ENCODE measurements around the gene BAZ2B. TPM values are rescaled to one million over a fixed set of nuclear protein-coding genes. Genes with fewer than 3 reads are reported as not detected.
A peak's percentile ranks its signal among the peaks of the same experiment; 100 is the strongest.

The BAZ2B gene, protein sequence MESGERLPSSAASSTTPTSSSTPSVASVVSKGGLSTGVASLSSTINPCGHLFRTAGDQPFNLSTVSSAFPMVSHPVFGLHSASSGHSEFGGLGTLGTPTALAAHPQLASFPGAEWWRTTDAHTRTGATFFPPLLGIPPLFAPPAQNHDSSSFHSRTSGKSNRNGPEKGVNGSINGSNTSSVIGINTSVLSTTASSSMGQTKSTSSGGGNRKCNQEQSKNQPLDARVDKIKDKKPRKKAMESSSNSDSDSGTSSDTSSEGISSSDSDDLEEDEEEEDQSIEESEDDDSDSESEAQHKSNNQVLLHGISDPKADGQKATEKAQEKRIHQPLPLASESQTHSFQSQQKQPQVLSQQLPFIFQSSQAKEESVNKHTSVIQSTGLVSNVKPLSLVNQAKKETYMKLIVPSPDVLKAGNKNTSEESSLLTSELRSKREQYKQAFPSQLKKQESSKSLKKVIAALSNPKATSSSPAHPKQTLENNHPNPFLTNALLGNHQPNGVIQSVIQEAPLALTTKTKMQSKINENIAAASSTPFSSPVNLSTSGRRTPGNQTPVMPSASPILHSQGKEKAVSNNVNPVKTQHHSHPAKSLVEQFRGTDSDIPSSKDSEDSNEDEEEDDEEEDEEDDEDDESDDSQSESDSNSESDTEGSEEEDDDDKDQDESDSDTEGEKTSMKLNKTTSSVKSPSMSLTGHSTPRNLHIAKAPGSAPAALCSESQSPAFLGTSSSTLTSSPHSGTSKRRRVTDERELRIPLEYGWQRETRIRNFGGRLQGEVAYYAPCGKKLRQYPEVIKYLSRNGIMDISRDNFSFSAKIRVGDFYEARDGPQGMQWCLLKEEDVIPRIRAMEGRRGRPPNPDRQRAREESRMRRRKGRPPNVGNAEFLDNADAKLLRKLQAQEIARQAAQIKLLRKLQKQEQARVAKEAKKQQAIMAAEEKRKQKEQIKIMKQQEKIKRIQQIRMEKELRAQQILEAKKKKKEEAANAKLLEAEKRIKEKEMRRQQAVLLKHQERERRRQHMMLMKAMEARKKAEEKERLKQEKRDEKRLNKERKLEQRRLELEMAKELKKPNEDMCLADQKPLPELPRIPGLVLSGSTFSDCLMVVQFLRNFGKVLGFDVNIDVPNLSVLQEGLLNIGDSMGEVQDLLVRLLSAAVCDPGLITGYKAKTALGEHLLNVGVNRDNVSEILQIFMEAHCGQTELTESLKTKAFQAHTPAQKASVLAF (N-terminal part only)
- 54.9 and 55.6 TPM in 2 replicates for total RNA-seq (2021)
- long read RNA-seq, partial matches to known transcripts = 100 of 162 reads
- long read RNA-seq, other reads (novel, unspliced or antisense) = 62 of 162 reads

DNA sequence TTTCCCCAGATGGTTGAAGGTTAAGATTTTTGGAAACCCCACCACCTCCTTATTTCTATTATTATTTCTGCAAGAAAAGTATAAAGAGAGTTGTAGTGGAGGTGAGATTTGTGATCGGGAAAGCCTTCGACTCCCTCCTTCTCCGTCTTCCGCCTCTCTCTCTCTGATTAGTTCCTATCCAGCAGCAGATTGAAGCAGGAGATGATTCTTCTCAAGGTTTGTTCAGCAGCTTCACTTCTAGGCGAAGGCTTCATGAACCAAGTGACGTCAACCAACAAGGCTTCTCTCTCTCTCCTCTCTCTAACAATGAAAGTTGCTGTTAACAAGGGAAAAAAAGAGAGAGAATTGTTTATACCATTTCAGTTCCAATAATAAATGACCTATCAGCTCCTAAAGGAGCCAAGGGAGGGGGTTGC, at the start of gene BAZ2B:
BAZ2B (minus strand) TSS at position 263 of the 416 bp plus-strand sequence. CDS start 137,829 bp downstream, outside the sequence.
- Histone ChIP-seq H2AFZ (ENCODE audit: low read length) (no peak within 1 kb of the TSS), H3K9me3 (ENCODE audit: control insufficient read depth, low read depth, low read length) (no peaks in the 10 kb centered on the region), H3K14ac (ENCODE audit: insufficient read depth, low read length) (peak within 1 kb of the TSS; percentile 96), H3K18ac (ENCODE audit: insufficient read length, low read depth, low read length) (peak within 1 kb of the TSS; percentile 96), H3K56ac (ENCODE audit: insufficient read length, low read depth, low read length) (peak within 1 kb of the TSS; percentile 35), H2BK20ac (ENCODE audit: low read depth, low read length, poor library complexity, severe bottlenecking) (no peak within 1 kb of the TSS), H2BK15ac (ENCODE audit: low read depth, low read length) (no peak within 1 kb of the TSS), H2AK5ac (ENCODE audit: insufficient read length, low read length) (no peak within 1 kb of the TSS), H2BK12ac (ENCODE audit: insufficient read length, low read depth, low read length) (no peak within 1 kb of the TSS), H2BK5ac (ENCODE audit: insufficient read length, low read length) (peak within 1 kb of the TSS; percentile 70), H3K23ac (ENCODE audit: insufficient read length, low read depth, low read length) (no peak within 1 kb of the TSS), H3K27me3 (ENCODE audit: insufficient read depth, low read length) (no peaks in the 10 kb centered on the region), H3K4me2 (ENCODE audit: insufficient read depth, insufficient read length, low read length) (peak within 1 kb of the TSS; percentile 91), H3K9ac (ENCODE audit: extremely low read depth, insufficient read length, low read length) (peak within 1 kb of the TSS; percentile 95), H3K79me2 (ENCODE audit: insufficient read depth, low read length) (peaks cover 11% of the 10 kb centered on the region; the same call in 1 of the 2 replicates), H4K91ac (ENCODE audit: insufficient read length, low read depth, low read length) (peak within 1 kb of the TSS; percentile 80), H4K20me1 (ENCODE audit: control insufficient read depth, insufficient read depth, insufficient read length) (no peaks in the 10 kb centered on the region), H4K5ac (ENCODE audit: insufficient read length, low read depth, low read length) (peak within 1 kb of the TSS; percentile 45), H3T11ph (ENCODE audit: low read length) (peak within 1 kb of the TSS; percentile 79), H3K23me2 (ENCODE audit: insufficient read length, low read depth, low read length, poor library complexity, severe bottlenecking) (peaks cover 3% of the 10 kb centered on the region), H4K8ac (replicated peaks; ENCODE audit: insufficient read length, low read depth, low read length) (no peak within 1 kb of the TSS), H2BK120ac (ENCODE audit: low read depth, low read length, poor library complexity, severe bottlenecking) (peak within 1 kb of the TSS; percentile 80), H3K4ac (ENCODE audit: low read depth, low read length) (peak within 1 kb of the TSS; percentile 73; the same call in 1 of the 2 replicates), H3K4me1 (ENCODE audit: insufficient read depth, low read length) (peaks cover 3% of the 10 kb centered on the region; the same call in 1 of the 2 replicates), H3K27ac (ENCODE audit: insufficient read length, low read depth, low read length) (peak within 1 kb of the TSS; percentile 100), H3K79me1 (ENCODE audit: insufficient read depth, low read depth, low read length, poor library complexity, severe bottlenecking) (no peaks in the 10 kb centered on the region)
- no CpG with 5 or more reads among the region's 6 CpGs for WGBS (ENCODE audit: extremely low coverage, insufficient read length, low lambda C conversion rate)
- H3K27me3 Mint-ChIP-seq (ENCODE audit: low read depth) = no peaks in the 10 kb centered on the region
- peaks cover 0 to 2% of the 10 kb centered on the region in 2 experiments; a peak in 1 of 5 replicates for H3K9me3 Mint-ChIP-seq
- no peak for DNase-seq
- peaks cover 41 to 49% of the 10 kb centered on the region in 2 experiments for H3K4me1 Mint-ChIP-seq
- peak within 1 kb of the TSS; percentile 79 to 96 for H3K4me3 Mint-ChIP-seq
- H3K36me3 Mint-ChIP-seq (ENCODE audit: insufficient read depth in 1 of 3, low read depth in 3 of 3) = peaks cover 0 to 5% (median 0%) of the 10 kb centered on the region in 3 experiments; a peak in 2 of 7 replicates
- TF ChIP-seq, protein P1, sequence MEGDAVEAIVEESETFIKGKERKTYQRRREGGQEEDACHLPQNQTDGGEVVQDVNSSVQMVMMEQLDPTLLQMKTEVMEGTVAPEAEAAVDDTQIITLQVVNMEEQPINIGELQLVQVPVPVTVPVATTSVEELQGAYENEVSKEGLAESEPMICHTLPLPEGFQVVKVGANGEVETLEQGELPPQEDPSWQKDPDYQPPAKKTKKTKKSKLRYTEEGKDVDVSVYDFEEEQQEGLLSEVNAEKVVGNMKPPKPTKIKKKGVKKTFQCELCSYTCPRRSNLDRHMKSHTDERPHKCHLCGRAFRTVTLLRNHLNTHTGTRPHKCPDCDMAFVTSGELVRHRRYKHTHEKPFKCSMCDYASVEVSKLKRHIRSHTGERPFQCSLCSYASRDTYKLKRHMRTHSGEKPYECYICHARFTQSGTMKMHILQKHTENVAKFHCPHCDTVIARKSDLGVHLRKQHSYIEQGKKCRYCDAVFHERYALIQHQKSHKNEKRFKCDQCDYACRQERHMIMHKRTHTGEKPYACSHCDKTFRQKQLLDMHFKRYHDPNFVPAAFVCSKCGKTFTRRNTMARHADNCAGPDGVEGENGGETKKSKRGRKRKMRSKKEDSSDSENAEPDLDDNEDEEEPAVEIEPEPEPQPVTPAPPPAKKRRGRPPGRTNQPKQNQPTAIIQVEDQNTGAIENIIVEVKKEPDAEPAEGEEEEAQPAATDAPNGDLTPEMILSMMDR (conservative IDR thresholded peaks at IDR 0.05) = no peak
- H3K27ac Mint-ChIP-seq = peak within 1 kb of the TSS; percentile 96 to 100 (median 99)

All from H9 (cell line).